ENCODE data around the gene KNTC1. TPM values are rescaled to one million over a fixed set of nuclear protein-coding genes. Genes with fewer than 3 reads are reported as not detected.
"Not testable (repeated sequence)": the region's sequence is repeated elsewhere in the genome, so short reads cannot be mapped to it uniquely, and the experiment has no call there.

KNTC1 gene
- total RNA-seq = 2.6 TPM
- long read RNA-seq, partial matches to known transcripts = 1 of 1 reads
- long read RNA-seq, other reads (novel, unspliced or antisense) = 0 of 1 reads

GRCh38 chr12:122526683-122527477 is at the start of gene KNTC1, which contains the start of gene RSRC2:
Gene KNTC1 (plus strand): TSS chr12:122527249. CDS start chr12:122530064, 2,815 bp downstream.
Gene RSRC2 (minus strand): TSS chr12:122526936. CDS start chr12:122526853, 83 bp downstream.
- intact Hi-C loops (cut with DNase I) = loop anchor here (2.0 kb wide), 3 partner anchors 26 to 302 kb away; partner anchors contain the start of genes DENR and ZCCHC8
- DNase-seq (ENCODE audit: missing footprints) = peak; percentile 97
- ATAC-seq = peak; percentile 99

DNA sequence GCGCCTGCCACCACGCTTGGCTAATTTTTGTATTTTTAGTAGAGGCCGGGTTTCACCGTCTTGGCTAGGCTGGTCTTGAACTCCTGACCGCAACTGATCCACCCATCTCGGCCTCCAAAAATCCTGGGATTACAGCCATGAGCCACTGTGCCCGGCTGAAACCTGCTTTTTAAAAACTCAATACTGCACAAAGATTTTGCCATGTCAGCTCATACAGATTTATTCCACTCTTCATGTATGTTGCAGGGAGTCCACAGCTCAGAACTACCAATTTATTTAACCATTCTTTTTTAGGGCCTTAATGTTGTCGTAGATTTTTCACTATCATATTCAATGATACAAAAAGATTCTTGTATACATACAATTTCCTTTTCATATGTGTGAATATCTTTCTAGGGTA is 46.3 kb upstream of the KNTC1 start:
- DNase-seq (ENCODE audit: missing footprints) (no peak), ATAC-seq (no peak)
- intact Hi-C loops (cut with DNase I) = loop anchor here (5.0 kb wide), 1 partner anchor 42 kb away; no protein-coding TSS in a partner anchor

DNA sequence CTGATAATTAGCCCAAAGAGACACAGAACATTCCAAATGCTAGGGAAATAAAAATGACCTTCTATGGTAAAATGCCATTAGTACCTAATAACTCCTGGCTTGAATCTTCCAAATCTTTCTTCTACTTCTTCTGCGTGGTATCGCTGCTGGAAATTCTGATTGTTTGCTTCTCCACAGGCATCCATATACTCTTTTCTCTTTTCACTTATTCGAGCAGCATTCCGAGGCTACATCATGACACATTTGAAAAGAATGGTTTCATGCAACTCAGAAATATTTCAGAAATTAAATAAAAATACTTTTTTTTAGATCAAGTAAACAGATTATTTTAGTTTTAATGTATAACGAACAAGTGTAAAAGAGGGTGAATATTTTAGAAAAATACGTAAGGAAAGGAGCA is 45.2 kb upstream of the KNTC1 start:
- intact Hi-C loops (cut with DNase I) = loop anchor here (5.0 kb wide), 1 partner anchor 40 kb away; no protein-coding TSS in a partner anchor
- no peak for ATAC-seq

GRCh38 chr12:122483969-122484368 is 43.1 kb upstream of the KNTC1 start:
- intact Hi-C loops (cut with DNase I) = loop anchor here (5.0 kb wide), 1 partner anchor 38 kb away; no protein-coding TSS in a partner anchor
- no peak for DNase-seq (ENCODE audit: missing footprints)
- ATAC-seq = no peak

More for the DNA sequence above, 45.2 kb upstream of the KNTC1 start:
- DNase-seq (ENCODE audit: missing footprints) = no peak

DNA sequence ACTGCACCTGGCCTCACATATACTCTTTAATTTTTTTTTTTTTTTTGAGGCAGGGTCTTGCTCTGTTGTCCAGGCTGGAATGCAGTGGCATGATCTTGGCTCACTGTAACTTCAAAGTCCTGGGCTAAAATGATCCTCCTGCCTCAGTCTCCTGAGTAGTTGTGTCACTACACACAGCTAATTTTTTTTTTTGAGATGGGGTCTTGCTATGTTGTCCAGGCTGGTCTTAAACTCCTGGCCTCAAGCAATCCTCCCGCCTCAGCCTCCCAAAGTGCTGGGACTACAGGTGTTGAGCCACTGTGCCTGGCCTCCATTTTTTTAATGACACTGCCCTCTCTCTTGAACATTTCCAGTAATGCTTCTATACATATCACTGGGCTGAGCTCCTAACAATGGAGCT is 42.7 kb upstream of the KNTC1 start:
- ATAC-seq; DNase-seq (ENCODE audit: missing footprints): not testable (repeated sequence)
- intact Hi-C loops (cut with DNase I) = loop anchor here (5.0 kb wide), 1 partner anchor 38 kb away; no protein-coding TSS in a partner anchor

- intact Hi-C loops (cut with DNase I); DNase-seq (ENCODE audit: missing footprints); ATAC-seq: not testable (repeated sequence)
Measured at GRCh38 chr12:122486360-122486759, 40.7 kb upstream of the KNTC1 start.

DNA sequence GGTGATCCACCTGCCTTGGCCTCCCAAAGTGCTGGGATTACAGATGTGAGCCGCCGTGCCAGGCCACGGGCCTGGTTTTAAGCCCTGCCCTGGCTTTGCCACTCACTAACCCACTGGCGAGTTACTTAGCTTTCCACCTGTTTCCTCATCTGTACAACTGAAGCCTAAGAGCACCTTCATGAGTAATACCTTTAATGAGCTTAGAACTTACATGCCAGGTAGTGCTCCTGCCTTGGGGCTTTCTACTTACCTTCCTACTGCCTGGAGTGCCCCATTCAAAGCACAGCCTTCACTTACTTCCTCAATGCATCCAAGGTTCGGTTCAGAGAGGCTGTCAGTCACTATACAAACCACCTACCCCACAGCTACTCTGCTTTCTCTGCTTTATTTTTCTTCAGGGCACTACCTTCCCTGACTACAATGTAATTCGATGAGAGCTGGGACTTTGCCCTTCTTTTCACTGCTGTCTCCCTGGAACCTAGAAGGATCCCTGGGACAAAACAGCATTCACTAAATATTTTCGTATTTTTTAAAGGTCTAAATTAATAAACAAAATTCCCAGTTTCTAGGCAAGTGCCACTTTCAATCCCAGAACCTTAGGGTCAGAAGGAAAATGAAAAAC is 40.1 kb upstream of the KNTC1 start:
- ATAC-seq = no peak
- DNase-seq (ENCODE audit: missing footprints) = no peak
- intact Hi-C loops (cut with DNase I) = no loop called here

DNA sequence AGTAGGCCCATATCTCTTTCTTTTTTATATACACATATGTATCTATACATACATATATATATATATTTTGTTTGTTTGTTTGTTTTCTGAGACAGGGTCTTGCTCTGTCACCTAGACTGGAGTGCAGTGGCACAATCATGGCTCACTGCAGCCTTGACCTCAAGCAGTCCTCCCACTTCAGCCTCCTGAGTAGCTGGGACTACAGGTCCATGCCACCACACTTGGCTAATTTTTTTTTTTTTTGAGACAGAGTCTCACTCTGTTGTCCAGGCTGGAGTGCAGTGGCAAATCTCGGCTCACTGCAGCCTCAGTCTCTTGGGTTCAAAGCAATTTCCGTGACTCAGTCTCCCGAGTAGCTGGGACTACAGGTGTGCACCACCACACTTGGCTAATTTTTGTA is 39.2 kb upstream of the KNTC1 start:
- intact Hi-C loops (cut with DNase I); ATAC-seq; DNase-seq (ENCODE audit: missing footprints): not testable (repeated sequence)

DNA sequence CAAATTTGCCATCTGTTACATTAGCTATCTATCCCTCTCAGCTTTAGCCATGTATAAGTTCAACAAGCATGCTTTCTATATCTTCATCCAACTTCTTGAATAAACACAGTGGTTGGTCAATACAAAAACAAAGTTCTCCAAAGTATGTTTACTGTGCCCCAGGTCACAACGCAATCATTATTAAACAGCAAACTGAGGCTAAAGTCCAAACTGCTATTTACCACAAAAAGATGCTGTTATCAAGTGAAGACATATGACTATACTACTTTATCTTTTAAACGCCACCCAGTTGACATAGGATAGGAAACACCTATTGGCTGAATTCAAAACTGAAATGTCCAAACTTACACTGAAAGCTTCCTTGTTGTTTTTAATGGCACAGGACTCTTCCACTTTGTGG is 38.0 kb upstream of the KNTC1 start:
- DNase-seq (ENCODE audit: missing footprints) (no peak), ATAC-seq (no peak)
- intact Hi-C loops (cut with DNase I) = no loop called here

GRCh38 chr12:122491991-122492390 is 35.1 kb upstream of the KNTC1 start:
- ATAC-seq (no peak), DNase-seq (ENCODE audit: missing footprints) (no peak)
- intact Hi-C loops (cut with DNase I) = no loop called here

GRCh38 chr12:122493222-122493621 is 33.8 kb upstream of the KNTC1 start:
- intact Hi-C loops (cut with DNase I); ATAC-seq; DNase-seq (ENCODE audit: missing footprints): not testable (repeated sequence)

- DNase-seq (ENCODE audit: missing footprints) = no peak
- intact Hi-C loops (cut with DNase I) = no loop called here
- ATAC-seq = no peak
Measured at GRCh38 chr12:122495258-122495657, 31.8 kb upstream of the KNTC1 start.

DNA sequence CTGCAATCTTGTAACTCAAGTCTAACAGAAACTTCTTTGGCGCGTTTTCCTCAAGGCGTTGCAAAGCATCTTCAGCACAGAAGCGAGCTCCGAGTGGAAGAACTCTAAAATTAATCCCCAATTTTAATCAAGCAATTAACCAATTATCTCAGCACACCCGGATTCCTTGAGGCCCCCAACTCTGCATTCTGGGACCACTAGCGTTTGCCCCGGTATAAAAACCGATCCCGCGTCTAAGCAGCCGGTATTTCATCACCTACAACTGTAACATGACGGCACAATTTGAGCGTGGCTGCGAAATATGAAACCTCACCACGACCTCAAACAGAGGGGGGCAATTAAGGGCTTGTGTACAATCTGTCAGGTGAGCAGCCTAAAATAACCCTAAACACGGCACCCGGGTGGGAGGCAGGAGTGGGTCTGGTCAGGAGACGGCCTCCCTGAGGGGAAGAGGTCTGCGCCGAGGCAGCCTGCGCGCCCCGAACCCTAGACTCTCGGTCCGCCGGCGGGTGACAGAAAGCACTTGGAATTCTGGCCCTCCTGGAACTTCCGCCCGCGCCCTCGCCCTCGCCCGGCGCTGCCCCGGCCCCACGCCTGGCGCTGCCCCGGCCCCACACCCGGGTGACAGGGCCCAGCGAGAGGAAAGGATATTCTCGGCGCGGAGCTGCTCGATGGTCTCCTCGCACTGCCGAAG is 26.9 kb upstream of the KNTC1 start:
- ATAC-seq = peak; percentile 57
- DNase-seq (ENCODE audit: missing footprints) = peak; percentile 78
- intact Hi-C loops (cut with DNase I) = loop anchor here (2.0 kb wide), 1 partner anchor 27 kb away; the partner anchor contains the start of genes KNTC1 and RSRC2

GRCh38 chr12:122500685-122501488 is 26.2 kb upstream of the KNTC1 start, which contains the start of gene ZCCHC8:
Gene ZCCHC8 (minus strand): TSS chr12:122500932. CDS start chr12:122500840, 92 bp downstream.
- intact Hi-C loops (cut with DNase I) = loop anchor here (2.0 kb wide), 1 partner anchor 26 kb away; the partner anchor contains the start of genes KNTC1 and RSRC2
- DNase-seq (ENCODE audit: missing footprints) (peak; percentile 99), ATAC-seq (peak; percentile 99)

- no peak for DNase-seq (ENCODE audit: missing footprints)
- intact Hi-C loops (cut with DNase I) = loop anchor here (2.0 kb wide), 1 partner anchor 25 kb away; the partner anchor contains the start of genes KNTC1 and RSRC2
- ATAC-seq = no peak
Measured at GRCh38 chr12:122501489-122501989, 25.5 kb upstream of the KNTC1 start.

DNA sequence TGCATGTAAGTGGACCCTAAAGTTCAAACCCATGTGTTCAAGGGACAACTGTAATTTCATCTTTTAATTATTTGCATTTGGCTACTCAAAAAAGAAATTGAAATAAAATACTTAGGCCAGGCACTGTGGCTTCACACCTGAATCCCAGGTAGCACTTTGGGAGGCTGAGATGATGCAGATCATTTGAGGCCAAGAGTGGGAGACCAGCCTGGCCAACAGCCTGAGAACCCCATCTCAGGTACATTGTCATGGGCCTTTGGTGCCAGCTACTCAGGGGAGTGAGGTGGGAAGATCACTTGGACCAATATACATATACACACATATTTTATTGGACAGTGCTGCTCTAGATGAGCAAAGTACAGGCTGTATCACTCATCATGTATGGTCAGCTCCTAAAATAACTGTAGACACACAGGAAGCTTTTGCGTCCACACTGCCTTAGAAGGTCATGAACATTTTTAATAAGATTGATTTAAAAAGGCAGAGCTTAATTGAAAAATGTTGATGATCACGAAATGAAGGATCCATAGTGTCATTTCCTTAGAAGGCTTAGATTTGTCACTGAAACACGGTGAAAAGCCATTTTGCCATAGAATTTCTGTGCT is 23.8 kb upstream of the KNTC1 start:
- no peak for ATAC-seq
- DNase-seq (ENCODE audit: missing footprints) = no peak
- intact Hi-C loops (cut with DNase I) = no loop called here

Data from Right ventricle myocardium inferior (tissue), 1 donor.